DMS 273 (cell line): Measurements from ENCODE around the gene PKN2.
A peak's percentile ranks its signal among the peaks of the same experiment; 100 is the strongest.
"Not testable (repeated sequence)": the region's sequence is repeated elsewhere in the genome, so short reads cannot be mapped to it uniquely, and the experiment has no call there.

Source experiments
- DNase-seq: peaks from one replicate; lab custom pipeline; 2025; ENCODE audit not compliant: unreplicated experiment; lab: John Stamatoyannopoulos, UW

Gene PKN2

DNA sequence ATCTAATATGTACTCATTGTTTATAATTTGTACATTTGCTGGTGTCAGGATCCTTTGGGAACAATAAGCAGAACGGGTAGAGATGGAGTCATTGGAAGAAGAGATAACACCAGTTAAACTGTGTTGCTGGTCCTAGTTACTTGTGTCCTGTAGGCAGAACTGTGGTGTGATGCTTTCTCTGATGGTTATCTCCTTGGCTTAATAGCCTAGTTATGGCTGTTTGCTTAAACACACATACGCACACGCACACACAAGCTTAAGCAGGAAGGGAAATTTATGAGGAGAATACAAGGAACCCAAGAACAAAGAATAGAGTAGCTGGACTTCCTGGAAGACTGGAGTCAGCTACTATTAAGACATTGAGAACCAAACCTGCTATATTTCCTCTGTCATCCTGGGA lies 5.7 kb upstream of the PKN2 start:
- no peak for DNase-seq

GRCh38 chr1:88680471-88680870 lies 3.6 kb upstream of the PKN2 start:
- DNase-seq: no peak

DNA sequence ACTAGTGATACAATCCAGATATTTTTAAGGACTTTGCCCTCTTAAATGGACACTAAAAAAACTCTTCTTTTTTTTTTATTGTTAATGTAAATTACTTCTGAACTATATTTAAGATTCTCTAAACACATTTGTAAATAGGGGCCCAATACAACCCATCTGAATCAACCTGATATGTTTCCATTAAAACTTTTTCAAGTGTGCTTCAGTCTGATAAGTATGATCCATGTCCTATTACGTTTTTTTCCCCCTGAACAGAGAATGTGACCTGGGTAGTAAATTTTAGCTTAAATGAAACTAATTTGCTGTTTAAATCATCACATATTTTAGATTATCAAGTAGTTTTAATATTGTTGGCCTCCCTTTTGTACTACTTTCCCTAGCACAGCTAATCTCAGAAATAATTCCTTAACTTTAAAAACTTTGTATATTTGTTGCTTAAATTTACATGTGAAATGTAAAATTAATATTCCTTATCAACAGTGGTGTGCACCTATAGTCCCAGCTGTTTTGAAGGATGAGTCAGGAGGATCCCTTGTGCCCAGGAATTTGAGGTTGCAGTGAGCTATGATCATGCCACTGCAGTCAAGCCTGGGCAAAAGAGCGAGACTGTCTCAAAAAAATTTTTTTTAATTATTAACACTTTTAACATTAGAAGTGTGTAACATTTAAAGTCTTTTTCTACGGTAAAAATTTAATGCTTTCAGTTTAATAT lies 3.0 kb upstream of the PKN2 start:
- no peak for DNase-seq

- peak; percentile 92 for DNase-seq
These were observed 597 bp downstream of the PKN2 start for GRCh38 chr1:88684482-88685258.

GRCh38 chr1:88685259-88685620 lies 1.2 kb downstream of the PKN2 start:
- peak; percentile 63 for DNase-seq

DNA sequence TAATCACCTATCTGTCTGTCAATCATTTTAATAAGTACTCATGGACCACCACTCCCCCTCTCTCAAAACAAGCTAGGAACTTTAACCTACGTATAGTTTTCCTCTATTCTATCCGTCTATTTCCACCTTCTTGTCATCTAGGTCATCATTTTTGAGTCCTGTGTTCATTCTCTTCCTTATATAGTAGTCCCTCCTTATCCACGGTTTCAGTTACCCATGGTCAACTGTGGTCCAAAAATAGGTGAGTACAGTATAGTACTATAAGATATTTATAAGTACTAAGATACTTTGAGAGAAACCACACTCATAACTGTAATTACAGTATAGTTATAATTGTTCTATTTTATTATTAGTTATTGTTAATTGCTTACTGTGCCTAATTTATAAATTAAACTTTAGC lies 7.5 kb downstream of the PKN2 start:
- no peak for DNase-seq

DNA sequence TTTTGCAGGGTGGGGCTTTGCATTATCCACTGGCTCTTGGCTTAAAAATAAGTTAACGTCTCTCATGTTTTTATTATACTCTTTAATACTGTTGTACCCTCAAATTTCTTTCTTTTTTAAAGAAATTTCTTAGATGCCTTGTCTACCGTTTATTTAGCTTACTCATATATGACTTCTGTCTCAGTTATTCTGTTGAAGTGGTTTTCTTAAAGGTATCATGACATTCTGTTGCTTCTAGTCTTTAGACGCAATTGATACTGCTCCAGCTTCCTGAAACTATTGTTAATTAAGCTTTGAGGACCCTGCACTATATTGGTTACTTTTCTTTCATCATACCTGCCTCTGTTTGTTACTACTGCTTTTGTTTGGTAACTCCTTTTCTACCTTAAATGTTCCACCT lies 11.7 kb downstream of the PKN2 start:
- DNase-seq: no peak

DNA sequence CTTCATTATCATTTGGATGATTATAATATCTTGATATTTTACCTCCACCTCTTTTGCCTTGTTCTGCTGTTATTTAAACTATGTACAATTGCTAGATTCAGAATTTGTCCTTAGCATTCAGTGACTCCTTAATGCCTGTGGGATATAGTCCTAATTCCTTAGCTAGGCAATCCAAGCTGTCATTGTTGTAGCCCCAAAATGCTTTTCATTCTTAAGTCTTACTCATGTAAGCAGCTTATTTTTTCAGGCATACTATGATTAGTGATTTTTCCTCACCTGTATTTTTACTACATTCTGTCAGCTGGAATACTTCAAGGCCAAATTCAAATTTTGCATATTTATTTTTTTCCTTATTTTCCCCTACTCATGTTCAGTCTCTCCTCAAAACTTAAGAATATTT lies 13.4 kb downstream of the PKN2 start:
- no peak for DNase-seq

GRCh38 chr1:88698140-88698539 lies 14.1 kb downstream of the PKN2 start:
- no peak for DNase-seq

GRCh38 chr1:88698764-88699163 lies 14.7 kb downstream of the PKN2 start:
- DNase-seq: no peak

DNA sequence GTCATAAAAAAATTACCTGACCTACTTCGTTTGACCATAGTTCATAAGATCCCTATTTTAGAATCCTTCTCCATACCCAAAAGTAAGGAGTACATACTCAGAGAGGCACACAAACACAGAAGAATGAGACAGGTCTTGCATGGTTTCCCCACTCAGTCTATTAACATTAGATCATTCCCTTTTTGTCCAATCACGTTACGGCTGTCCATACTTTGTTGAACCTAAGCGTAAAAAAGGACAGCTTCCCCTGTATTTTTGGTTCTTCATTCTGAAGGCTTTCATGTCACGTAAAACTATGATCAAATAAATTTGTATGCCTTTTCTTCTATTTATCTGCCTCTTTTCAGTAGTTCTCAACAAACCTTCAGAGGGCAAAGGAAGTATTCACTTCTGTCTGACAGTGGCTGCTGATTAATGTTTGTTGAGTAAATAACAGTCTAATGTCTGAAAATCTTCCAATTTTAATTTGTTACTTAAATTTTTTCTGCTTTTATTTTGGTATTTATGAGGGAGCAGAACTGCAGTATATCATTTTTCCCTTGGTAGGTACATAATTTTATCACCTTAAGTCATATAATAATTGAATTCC lies 16.4 kb downstream of the PKN2 start:
- no peak for DNase-seq

DNA sequence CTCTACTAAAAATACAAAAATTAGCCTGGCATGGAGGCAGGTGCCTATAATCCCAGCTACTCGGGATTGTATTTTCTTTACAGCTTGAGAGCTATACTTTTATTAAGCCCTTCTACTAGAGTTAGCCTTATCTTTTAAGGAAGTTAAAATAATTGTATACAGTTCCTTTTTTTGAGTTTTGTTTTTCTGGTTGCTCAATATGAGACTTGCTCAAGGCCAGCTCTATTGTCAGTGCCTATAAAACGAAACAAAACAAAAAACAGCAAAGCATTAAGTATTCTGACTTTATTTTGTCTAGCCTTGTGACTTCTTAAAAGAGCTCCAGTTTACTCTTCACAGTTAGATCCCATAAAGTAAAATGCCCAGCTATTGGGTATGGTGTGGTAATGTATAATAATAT lies 17.2 kb downstream of the PKN2 start:
- DNase-seq: no peak

DNA sequence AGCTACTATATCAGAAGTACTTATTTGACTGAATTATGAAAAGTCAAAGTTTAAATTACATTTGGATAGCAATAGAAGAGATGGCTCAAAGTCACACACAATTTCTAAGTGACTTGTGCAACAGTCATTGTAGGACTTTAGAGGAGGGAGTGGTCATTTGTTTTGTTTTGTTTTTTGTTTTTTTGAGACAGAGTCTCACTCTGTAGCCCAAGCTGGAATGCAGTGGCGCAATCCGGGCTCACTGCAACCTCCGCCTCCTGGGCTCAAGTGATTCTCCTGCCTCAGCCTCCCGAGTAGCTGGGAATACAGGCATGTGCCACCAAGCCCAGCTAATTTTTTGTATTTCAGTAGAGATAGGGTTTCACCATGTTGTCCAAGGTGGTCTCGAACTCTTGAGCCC lies 17.7 kb downstream of the PKN2 start:
- DNase-seq: not testable (repeated sequence)

DNA sequence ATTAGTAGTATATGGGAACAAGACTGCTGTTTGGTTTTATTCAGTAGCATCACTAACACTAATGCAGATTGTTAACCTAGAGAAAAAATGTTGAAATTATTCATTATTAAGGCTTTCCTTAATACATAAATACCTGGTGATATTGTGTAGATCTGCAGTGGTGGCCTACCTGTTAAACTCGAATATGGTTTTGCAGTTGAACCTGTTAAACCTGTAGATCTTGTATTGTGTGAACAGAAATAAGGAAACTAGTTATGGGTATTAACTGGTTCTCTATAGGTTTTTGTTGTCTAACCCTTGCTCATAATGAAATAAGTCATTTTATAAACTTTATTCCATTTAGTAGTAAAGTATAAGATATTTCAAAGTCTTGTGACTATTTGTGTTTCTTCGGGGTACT lies 23.9 kb downstream of the PKN2 start:
- no peak for DNase-seq

DNA sequence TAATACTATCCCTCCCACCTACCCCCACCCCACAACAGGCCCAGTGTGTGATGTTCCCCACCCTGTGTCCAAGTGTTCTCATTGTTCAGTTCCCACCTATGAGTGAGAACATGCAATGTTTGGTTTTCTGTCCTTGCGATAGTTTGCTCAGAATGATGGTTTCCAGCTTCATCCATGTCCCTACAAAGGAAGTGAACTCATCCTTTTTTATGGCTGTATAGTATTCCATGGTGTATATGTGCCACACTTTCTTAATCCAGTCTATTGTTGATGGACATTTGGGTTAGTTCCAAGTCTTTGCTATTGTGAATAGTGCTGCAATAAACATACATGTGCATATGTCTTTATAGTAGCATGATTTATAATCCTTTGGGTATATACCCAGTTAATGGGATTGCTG lies 28.8 kb downstream of the PKN2 start:
- not testable (repeated sequence) for DNase-seq

DNA sequence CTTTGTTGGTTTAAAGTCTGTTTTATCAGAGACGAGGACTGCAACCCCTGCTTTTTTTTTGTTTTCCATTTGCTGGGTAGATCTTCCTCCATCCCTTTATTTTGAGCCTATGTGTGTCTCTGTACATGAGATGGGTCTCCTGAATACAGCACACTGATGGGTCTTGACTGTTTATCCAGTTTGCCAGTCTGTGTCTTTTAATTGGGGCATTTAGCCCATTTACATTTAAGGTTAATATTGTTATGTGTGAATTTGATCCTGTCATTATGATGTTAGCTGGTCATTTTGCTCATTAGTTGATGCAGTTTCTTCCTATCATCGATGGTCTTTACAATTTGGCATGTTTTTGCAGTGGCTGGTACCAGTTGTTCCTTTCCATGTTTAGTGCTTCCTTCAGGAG lies 32.5 kb downstream of the PKN2 start:
- not testable (repeated sequence) for DNase-seq

- DNase-seq: no peak
These were observed 38.4 kb downstream of the PKN2 start for GRCh38 chr1:88722492-88722891.

- DNase-seq: no peak
These were observed 42.6 kb downstream of the PKN2 start for GRCh38 chr1:88726697-88727096.

DNA sequence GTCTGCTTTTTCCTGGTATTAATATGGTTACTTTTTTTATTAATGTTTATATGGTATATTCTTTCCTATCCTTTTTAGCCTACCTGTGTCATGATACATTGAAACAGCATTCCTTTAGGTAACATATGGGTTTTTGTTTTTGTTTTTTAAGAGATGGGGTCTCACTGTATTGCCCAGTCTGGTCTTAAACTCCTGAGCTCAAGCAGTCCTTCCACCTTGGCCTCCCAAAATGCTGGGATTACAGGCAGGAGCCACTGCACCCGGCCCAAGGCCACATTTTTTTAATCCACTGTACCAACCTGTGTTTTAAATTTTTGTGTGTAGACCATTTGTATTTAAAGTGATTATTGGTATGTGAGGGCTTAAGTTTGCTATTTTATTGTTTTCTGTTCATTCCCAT lies 43.1 kb downstream of the PKN2 start:
- DNase-seq: no peak

- DNase-seq: no peak
These were observed 45.2 kb downstream of the PKN2 start for GRCh38 chr1:88729297-88729696.

DNA sequence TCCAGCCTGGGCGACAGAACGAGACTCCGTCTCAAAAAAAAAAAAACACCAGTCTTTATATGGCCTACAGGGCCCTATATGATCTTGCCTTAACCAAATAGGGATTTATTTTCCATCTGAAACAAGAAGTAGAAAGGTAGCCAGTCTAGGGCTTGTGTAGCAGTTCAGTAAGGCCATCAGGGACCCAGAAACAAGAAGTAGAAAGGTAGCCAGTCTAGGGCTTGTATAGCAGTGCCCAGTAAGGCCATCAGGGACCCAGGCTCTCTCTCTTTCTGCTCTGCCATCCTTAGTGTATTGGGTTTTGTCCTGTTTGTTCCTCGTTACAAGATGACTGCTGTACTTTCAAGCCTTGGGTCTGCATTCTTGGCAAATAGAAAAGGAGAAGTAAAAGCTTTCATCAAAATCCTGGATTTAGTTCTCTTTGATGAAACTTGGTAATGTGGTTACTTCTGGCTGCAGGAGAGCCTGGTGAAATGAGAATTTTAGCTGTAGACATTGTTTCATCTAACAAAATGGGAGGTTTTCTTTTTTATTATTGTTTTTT lies 46.1 kb downstream of the PKN2 start:
- no peak for DNase-seq

DNA sequence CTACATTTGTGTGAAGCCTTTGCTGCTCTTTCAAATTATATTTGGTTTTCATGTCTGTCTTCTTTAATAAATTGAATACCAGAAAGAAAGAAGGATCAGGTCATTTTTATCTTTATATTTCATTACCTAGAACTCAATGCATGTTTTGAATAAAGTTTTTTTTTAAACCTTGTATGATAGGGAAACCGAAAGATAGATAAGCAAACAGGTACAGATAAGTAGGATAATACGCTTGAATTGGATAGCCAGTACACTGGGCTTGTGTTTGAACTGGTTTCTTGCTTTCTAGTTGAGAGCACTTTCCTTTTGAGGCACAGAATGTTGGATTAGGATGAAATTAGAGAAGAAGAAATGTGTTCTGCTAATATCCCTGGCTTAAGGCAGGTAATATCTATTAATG lies 46.9 kb downstream of the PKN2 start:
- no peak for DNase-seq
